Left colon (tissue), 2 donors: ENCODE data around the gene CD36. TPM values are rescaled to one million over a fixed set of nuclear protein-coding genes. Genes with fewer than 3 reads are reported as not detected.
"Not testable (repeated sequence)": the region's sequence is repeated elsewhere in the genome, so short reads cannot be mapped to it uniquely, and the experiment has no call there.

Experiments used
- ATAC-seq: fragments of 200-7000 bp; cut with Tn5 transposase; one replicate; pipeline ENCODE4 v1.9.1; 2020; ENCODE audit warnings: mild to moderate bottlenecking, moderate library complexity
- DNase-seq, 2 donors: peaks; one replicate each; pipeline ENCODE4 v3.0.0-alpha.2; 2020
- intact Hi-C, 2 donors: fragments of 100-400 bp; cut with DNase I in 1 of 2; cut with micrococcal nuclease in 1 of 2; formaldehyde crosslinking; loops; one replicate each; pipeline versions ENCODE4 v1.11.2 to v1.14.0; 2022; cut with DNase I, micrococcal nuclease
- total RNA-seq, 2 donors: library from RNA; stranded (reverse); fragmentation: NEBNext Ultra II Directional; extraction: Animal tissue kit (Norgen Biotek cat#: 25700); gene quantifications; one replicate each; pipeline ENCODE4 v1.2.1, GENCODE V29; 2021
- donor health status: DM: no; HTN: no; CAD: no.
- donor health status: DM: yes; HTN: yes; CAD: no.

CD36 gene
- total RNA-seq, 2 donors from 2014 or later = 18.0 to 27.4 TPM

DNA sequence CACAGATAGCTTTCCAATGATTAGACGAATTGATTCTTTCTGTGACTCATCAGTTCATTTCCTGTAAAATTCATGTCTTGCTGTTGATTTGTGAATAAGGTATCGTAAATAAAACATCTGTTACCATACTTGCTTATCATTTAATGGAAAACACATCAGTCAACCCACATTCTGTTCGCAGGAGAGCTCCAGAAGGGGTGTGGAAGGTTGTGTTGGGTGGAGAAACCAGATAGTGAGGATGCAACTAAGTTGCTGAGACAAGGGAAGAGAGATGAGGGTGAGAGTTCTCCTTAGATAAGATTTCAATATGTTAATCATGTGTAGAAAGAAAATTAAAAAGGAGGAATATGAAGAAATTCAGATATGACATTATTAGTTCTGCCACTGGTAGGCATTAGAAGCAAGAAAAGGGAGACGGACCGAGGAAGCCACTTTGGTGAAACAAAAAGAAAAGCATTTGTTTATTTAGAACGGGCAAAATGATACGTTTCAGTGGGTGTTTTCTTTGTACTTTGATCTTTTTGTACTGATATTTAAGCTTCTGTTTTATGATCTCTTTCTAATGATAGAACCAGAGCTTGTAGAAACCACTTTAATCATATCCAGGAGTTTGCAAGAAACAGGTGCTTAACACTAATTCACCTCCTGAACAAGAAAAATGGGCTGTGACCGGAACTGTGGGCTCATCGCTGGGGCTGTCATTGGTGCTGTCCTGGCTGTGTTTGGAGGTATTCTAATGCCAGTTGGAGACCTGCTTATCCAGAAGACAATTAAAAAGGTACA is 7.8 kb downstream of the CD36 start:
- ATAC-seq (no peak), DNase-seq (no peak)
- intact Hi-C loops = no loop called here

DNA sequence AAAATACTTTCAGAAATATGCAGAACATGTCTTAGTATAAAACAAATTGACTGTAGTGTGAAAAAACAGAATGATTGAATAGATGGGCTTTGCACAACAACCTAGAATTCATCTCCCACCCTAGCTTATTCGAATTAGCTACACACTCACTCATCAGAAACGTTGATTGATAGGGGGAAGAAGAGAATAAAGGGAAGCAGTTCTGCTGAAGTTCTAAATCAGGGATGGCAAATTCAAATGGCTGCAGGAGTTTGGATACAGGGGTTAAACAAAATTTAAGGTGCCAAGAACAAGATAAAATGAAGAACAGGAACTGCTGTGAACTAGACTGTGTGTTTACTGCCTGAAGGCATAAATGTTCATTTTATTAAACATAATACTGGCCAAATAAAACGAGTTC is 9.0 kb downstream of the CD36 start:
- ATAC-seq (no peak), DNase-seq (no peak)
- intact Hi-C loops = no loop called here

DNA sequence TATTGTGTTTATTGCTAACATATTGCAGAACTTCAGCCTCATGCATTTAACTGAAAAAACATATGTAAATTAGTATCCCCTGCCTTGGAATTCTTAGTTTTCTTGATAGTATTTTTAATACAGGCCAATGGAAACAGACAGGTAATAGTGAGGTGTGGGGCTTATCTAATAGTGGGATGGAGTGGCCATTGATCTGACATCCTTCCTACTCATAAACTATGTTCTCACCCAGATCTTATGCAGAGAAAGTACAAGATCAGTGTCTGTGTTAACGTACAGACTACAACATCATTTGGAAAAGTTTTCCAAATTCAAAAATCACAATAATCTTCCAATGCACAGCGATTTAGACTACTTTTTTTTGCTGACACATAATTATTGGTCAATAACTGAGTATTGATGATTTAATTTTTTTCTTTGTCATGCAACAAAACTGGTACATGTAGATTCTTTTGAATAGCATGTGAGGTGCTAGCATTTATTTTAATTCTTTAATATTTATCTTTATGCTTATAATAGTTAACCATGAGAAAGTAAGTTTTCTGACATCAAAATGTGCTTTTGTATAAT is 9.7 kb downstream of the CD36 start:
- DNase-seq = no peak
- no peak for ATAC-seq
- intact Hi-C loops = no loop called here

DNA sequence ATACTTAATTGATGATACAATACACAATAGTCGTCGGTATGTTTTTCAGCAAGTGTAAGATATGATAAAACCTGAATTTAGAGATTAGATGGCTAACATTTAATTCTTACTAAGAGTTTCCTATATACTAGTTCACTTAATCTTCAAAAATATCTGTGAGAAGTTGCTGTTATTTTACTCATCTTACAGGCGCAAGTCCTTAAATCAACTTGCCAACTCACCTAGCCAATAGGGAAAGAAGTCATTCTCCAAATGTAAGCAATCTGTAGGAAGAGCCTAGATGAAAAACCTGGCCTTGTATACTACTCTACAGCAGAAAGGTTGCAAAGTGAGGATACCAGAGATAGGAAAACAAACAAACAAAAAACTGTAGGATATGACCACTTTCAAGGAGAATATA is 10.6 kb downstream of the CD36 start:
- intact Hi-C loops = no loop called here
- ATAC-seq (no peak), DNase-seq (no peak)

DNA sequence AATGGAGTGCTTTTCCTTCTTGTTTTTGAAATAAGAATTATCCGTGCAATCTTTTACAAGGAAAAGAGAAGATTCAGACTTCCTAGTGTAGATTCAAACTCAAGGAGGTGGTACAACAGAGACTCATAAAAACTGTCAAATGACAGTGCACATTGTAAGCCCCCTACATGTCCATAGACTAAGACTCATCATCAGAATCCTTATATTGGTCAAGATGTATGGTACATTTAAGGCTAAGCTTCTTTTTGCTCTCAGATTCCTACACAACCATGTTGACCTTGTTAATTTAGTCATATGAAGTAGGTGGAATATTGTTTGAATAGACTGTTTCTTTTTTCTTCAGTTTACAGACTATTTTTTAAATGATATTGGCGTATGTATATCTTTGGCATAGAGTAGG is 11.6 kb downstream of the CD36 start:
- no peak for DNase-seq
- intact Hi-C loops = no loop called here
- ATAC-seq = no peak

DNA sequence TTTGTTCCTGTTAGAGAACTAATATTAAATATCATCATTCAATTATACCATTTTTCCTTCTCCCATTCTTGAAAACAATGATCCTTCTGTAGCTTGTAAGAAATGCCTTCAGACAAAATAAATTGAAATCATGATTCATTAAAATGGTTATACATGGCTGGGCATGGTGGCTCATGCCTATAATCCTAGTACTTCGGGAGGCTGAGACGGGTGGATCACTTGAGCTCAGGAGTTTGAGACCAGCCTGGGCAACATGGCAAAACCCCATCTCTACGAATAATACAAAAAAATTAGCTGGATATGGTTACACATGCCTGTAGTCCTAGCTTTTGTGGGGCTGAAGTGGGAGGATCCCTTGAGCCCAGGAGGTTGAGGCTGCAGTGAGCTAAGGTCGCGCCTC is 13.0 kb downstream of the CD36 start:
- ATAC-seq (no peak), DNase-seq (no peak)
- intact Hi-C loops = no loop called here

DNA sequence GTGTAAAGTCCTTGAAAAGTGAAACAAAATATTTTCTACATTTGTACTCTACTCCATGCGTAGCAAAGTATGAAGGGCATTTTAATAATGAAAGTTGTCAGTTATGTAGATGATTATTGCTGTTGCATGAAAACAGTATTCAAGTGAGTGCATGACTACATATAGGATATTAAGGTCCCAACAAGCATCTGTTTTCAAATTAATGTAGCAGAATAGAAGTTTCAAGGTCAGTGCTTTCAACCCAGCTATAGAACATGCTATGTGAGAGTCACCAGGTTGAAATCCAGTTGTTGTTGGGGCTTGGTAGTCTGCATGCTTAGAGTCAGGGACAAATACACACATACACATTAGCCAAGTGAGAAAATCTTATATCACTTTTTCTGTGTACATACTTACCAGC is 14.8 kb downstream of the CD36 start:
- intact Hi-C loops = no loop called here
- DNase-seq (no peak), ATAC-seq (no peak)

DNA sequence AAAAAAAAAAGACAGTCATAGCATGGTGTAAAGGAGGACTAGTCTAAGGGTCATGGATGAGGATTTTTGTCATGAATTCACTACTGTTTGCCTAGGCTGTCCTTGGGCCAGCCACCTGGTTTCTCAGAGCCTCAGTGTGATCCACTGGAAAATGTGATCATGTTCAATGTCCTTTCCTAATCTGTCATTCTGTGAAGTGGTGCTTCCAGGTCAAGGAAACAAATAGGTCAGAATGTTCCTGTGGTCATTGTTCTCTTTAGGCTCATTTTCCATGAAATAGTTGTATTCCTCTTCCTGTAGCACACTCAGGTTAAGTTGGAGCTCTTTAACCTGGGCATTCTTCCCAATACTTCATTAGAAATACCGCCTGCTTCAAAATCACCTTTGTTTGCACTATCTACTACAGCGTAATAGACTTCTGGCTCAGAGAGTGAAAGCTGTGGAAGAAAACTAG is 16.5 kb downstream of the CD36 start:
- no peak for ATAC-seq
- intact Hi-C loops = no loop called here

DNA sequence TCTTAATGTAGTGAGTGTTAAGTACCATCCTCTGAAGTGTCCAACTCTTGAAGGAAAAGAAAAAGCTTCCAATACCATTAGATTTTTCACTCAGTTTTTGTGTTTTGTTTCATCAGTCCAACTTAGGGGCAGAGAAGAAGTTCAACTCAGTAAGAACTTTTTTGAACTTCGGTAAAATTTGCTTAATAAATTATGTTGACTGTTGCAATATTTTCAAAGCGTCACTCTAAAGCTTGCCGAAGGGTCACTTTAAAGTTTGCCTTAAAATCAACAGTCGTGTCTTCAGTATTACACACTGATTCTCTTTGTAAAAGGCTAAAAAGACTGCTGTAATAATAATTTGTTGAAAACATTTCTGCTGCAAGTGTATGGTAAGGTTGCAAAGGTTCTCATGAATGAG is 17.6 kb downstream of the CD36 start:
- DNase-seq (no peak), ATAC-seq (no peak)
- intact Hi-C loops = no loop called here

More for the DNA sequence above, 16.5 kb downstream of the CD36 start:
- no peak for DNase-seq

DNA sequence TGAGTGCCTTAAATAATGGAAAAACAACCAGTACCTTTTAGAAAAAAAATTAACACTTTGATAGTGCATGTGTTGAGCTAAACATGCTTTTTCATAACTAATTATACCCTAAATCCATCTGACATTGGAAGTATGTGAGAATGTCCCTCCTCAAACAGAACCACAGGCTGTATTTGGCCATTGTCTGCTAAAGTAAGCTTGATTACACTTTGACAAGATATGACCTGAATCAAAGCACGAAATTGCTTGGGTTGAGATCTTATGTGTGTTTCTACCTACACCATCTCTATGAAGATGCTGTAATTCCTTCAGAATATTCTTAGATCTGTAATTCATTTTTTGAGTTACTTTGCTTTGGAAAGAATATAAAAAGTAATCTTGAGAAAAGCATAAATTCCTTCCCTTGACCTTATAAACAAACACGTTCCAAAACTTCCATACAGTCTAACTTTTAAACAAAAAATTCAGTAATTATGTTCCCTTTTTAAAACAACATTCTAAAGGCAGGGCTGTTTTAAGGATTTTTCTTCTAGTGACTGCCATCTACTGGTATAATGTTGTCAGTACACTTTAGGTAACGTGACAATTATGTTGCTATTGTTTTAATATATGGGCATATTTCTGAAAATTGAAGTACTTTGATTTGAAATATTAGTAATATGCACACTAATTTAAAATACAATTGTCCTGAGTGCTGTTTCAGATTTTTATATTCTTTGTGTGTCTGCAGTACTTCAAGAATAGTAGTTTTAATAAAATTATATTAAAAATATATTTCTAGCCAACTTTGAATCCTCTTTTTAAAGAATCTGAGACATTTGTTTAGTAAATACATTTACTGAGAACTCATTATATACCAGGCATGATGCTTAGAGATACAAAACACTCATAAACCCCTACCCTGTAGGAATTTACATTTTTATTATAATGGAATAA is 20.9 kb downstream of the CD36 start:
- DNase-seq (no peak), ATAC-seq (no peak)
- intact Hi-C loops = loop anchor here in 1 of 2 donors (2.0 kb wide), 1 partner anchor 231 kb away; no protein-coding TSS in a partner anchor

DNA sequence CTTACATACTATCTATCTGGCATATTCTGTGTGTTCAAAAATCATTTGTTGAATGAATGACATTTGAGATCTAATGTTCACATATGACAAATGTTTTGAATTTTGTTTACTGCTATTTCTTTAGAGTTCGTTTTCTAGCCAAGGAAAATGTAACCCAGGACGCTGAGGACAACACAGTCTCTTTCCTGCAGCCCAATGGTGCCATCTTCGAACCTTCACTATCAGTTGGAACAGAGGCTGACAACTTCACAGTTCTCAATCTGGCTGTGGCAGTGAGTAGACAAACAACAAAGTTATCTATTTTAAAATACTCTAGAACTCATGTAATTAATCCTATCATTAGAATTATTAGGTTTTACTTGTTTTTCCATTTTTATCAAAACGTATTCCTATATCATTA is 22.5 kb downstream of the CD36 start:
- intact Hi-C loops = no loop called here
- ATAC-seq (no peak), DNase-seq (no peak)

DNA sequence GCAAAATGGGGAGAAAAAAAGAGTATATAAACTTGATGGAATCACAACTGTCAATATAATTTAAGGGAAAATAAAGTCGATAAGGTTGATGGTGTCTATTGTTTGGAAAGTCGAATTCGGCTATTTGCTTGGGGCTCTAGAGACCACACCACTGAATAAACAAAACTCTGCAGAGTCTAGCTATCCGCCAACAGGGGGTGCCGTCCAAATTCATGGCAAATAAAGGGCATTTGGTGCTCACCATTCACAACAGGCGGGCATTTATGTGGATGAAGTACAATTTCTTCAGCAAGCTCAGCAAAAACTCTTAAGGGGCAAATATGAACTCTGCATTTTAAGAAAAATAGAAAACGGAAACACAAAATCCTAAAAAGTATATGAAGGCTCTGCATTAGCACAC is 23.3 kb downstream of the CD36 start:
- no peak for DNase-seq
- intact Hi-C loops = no loop called here
- no peak for ATAC-seq

DNA sequence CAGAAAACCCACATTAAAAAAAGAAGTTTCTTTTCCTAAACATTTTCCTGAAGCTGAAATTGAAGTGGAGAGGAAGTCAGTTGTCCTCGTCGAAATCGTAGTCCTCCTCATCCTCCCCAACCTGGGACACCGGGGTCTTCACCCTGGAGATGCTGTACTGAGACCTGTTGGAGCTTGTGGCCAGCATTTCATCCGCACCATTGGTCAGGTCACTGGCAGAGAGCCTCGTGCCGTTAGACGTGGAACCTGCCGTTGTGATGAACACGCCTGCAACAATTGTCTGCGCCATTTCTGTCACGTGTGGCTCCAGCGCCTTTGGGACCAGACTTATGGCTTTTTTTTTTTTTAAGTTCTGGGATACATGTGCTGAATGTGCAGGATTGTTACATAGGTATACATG is 23.8 kb downstream of the CD36 start:
- no peak for DNase-seq
- no peak for ATAC-seq
- intact Hi-C loops = no loop called here

DNA sequence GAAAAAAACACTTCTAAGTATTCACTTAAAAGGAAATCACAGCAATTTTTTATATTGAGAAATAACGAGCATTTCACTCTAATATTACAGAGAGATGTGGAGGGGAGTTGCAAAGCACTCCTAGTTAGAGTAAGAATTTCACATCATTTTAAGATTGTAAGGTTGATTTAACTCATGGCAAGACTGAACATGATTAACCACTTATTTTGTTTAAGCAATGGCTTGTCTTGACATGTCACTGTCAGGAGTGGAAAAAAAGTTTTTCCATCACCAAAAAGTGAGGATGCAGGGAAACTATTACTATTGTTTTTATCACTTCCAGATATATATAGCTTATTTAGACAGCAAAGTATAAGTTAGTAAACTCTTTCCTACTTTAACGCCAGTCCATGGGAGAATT is 27.1 kb downstream of the CD36 start:
- ATAC-seq (no peak), DNase-seq (no peak)
- intact Hi-C loops = no loop called here

DNA sequence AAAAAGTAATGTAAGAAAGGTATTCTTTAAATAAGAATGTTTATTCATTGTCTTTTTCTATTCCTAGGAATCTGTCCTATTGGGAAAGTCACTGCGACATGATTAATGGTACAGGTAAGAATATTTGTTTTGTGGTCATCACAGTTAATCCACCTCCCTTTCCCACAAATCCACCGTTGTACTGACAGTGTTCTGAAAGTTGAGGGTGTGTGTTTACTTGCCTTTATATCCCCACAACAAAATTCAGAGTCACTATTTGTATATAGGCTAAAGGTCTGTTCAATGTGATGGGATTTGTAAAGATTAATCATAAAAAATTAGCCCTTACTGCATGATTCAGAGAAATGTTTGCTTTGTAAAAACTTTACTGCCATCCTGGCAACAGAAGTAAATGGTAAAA is 27.9 kb downstream of the CD36 start:
- DNase-seq (no peak), ATAC-seq (no peak)
- intact Hi-C loops = no loop called here

DNA sequence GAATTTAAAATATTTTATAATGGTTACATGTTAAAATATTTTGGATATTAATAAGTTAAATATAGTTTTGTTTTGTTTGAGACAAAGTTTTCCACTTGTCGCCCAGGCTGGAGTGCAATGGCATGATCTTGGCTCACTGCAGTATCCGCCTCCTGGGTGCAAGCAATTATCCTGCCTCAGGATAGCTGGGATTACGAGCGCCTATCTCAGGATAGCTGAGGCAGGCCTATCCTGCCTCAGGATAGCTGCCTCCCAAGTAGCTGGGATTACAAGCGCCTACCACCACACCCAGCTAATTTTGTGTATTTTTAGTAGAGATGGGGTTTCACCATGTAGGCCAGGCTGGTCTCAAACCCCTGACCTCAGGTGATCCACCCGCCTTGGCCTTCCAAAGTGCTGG is 30.9 kb downstream of the CD36 start:
- ATAC-seq, DNase-seq, intact Hi-C loops: not testable (repeated sequence)

DNA sequence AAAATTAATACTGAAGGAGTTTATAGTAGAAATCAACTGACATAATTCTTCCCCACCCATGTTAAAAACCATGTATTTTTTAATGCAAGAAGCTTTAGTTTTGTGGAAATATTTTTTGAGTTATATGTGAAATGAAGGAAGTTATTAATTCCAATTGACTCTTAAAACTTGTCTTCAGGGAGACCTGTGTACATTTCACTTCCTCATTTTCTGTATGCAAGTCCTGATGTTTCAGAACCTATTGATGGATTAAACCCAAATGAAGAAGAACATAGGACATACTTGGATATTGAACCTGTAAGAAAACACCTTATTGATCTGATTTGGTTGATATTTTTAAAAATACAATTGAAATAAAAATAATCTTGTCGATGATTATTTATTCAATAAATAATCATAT is 33.3 kb downstream of the CD36 start:
- ATAC-seq = no peak
- DNase-seq = no peak
- intact Hi-C loops = no loop called here

DNA sequence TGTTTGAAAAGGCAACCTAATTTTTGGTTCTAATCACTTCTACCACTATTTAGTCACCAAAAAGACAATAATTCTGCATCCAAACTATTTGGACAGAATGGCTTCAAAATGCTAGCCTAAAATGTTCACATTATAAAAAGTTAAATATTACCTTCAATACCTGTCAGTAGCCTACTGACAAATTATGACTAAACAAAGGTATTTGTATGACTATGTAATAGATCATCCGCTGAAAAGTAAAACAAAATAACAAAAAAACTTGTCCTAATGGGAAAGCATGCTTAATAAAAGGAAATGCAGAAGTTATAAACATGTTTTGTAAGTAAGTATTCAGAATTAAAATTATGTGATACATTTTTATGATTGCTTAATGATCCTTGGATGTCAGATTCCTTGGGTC is 36.6 kb downstream of the CD36 start:
- DNase-seq = no peak
- intact Hi-C loops = no loop called here
- ATAC-seq = no peak

DNA sequence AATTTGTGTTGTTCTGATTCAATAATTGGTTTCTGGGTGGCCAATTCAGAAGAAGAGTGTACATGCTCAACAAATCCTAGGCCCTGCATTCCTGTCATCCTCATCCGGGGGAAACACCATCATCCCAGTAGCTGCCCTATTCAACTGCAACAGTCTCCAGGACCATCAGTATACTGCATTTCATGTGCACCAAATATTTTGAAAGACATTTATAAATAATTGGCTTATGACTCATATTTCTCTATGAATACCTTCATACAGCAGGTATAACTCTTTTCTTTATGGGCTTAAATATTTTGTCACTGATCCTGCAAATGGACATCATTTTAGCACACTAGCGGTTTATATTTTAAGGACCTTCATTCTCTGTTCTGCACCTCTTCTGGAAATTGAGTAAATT is 38.0 kb downstream of the CD36 start:
- ATAC-seq = no peak
- intact Hi-C loops = no loop called here
- no peak for DNase-seq

DNA sequence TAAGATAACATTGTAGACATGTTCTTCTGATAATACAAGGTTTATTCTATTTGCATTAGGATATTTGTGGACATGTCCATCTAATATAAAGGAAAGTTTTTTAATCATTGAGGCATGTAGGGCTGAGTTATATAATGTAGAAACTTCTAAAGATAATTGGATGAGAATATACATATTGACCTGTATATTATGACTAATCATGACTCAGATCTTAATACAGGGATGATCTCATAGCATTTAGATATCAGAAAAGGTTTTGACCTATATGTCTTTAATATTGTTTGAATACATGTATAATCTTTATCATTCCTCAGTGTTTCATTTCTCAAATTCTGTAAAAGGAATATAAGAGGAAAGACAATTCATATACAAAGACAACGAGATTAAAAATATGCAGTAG is 39.2 kb downstream of the CD36 start:
- no peak for ATAC-seq
- no peak for DNase-seq
- intact Hi-C loops = no loop called here
